Memory B cell (primary cell): ENCODE data around the gene TLK2.
A peak's percentile ranks its signal among the peaks of the same experiment; 100 is the strongest.
"Not testable (repeated sequence)": the region's sequence is repeated elsewhere in the genome, so short reads cannot be mapped to it uniquely, and the experiment has no call there.

Experiments used
- ATAC-seq: fragments of 150-1000 bp; cut with Tn5 transposase; 2 replicates; pipeline ENCODE4 v1.10.0; 2021; ENCODE audit warnings: low read depth, mild to moderate bottlenecking, moderate library complexity
- DNase-seq, 2 donors: peaks; one replicate each; pipeline ENCODE4 v3.0.0; 2022; ENCODE audit warnings: low spot score in 2 of 2
- H3K27ac Mint-ChIP-seq: one replicate; pipeline ENCODE4 v1.8.0; 2022; ENCODE audit warnings: mild to moderate bottlenecking, moderate library complexity, mixed read lengths
- H3K27me3 Mint-ChIP-seq: one replicate; pipeline ENCODE4 v1.8.0; 2022; ENCODE audit warnings: mixed read lengths
- H3K36me3 Mint-ChIP-seq: one replicate; pipeline ENCODE4 v1.8.0; 2022; ENCODE audit warnings: mild to moderate bottlenecking, mixed read lengths
- H3K4me1 Mint-ChIP-seq: one replicate; pipeline ENCODE4 v1.8.0; 2022; ENCODE audit warnings: mixed read lengths
- H3K4me3 Mint-ChIP-seq: one replicate; pipeline ENCODE4 v1.8.0; 2022; ENCODE audit warnings: mild to moderate bottlenecking, moderate library complexity, mixed read lengths
- H3K9me3 Mint-ChIP-seq: one replicate; pipeline ENCODE4 v1.8.0; 2022; ENCODE audit warnings: mixed read lengths

Gene TLK2

DNA sequence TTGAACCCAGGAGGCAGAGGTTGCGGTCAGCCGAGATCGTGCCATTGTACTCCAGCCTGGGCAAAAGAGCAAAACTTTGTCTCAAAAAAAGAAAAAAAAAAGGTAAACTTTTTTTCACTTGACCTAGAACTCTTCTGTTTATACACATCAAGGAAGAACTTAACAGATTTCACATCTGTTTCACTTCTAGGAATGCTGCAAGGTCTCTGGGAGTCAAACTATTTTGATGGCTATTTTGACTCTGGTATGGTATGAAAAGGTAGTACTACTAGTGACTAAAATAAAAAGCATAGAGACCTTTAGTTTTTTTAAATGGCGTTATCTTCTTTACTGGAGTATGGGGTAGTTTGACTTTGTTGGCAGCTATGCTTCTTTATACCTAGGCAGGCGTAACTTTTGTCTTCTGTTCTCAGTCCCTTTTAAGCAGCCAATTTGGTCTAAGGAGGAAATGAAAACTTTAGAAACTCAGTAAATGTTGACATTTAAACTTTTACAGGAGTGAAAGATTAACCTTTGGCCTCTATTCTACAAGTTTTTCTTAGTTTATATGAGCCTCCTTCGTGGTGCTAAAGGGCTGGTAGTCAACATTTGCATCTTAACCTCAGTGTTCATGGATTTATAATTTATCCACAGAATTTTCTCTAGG is 28.7 kb downstream of the TLK2 start:
- not testable (repeated sequence) for H3K9me3 Mint-ChIP-seq, ATAC-seq, H3K27me3 Mint-ChIP-seq, DNase-seq, H3K4me3 Mint-ChIP-seq, H3K36me3 Mint-ChIP-seq
- Mint-ChIP-seq H3K27ac (peak overlapping the region; percentile 65), H3K4me1 (peaks cover 15% of the 10 kb centered on the region)

DNA sequence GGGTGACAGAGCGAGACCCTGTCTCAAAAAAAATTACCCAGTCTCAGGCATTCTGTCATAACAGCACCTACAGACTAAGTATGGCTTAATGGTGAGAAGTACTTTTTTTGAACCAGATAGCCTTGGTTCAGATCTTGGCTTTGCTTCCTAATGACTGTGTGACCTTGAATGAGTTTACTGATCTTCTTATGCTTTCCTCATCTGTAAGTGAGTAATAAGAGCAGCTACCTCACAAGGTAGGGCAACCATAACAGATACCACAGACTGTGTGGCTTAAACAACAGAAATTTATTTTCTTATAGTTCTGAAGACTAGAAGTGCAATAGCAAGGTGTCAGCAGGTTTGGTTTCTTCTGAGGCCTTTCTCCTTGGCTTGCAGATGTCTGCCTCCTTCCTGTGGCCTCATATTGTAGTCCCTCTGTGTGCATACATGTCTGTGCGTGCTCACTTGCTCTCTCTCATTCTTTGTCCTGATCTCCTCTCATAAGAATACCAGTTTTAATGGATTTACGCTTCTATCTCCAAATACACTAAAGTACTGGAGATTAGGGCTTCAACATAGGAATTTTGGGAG is 31.7 kb downstream of the TLK2 start:
- not testable (repeated sequence) for H3K9me3 Mint-ChIP-seq, ATAC-seq, H3K4me3 Mint-ChIP-seq, H3K27me3 Mint-ChIP-seq, DNase-seq
- H3K27ac Mint-ChIP-seq, result peak overlapping the region; percentile 51
- peaks cover 14% of the 10 kb centered on the region for H3K36me3 Mint-ChIP-seq
- peaks cover 15% of the 10 kb centered on the region for H3K4me1 Mint-ChIP-seq

DNA sequence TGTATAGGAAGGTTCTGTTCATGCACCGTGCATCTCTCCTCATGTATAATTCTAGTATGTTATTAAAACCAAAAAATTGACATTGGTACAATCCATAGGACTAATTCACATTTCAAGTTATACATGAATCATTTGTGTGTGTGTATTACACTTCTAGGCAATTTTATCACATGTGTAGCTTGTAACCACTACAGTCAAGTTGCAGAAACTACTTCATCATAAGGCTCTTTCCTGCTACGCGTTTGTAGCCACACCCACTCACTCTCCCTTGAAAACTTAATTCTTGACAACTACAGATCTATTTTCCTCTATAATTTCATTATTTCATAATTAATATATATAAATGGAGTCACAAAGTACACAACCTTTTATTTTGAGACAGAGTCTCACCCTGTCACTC is 32.4 kb downstream of the TLK2 start:
- not testable (repeated sequence) for H3K9me3 Mint-ChIP-seq, H3K27me3 Mint-ChIP-seq, DNase-seq, ATAC-seq, H3K4me3 Mint-ChIP-seq
- Mint-ChIP-seq H3K27ac (peak overlapping the region; percentile 51), H3K36me3 (peaks cover 14% of the 10 kb centered on the region), H3K4me1 (peaks cover 14% of the 10 kb centered on the region)

DNA sequence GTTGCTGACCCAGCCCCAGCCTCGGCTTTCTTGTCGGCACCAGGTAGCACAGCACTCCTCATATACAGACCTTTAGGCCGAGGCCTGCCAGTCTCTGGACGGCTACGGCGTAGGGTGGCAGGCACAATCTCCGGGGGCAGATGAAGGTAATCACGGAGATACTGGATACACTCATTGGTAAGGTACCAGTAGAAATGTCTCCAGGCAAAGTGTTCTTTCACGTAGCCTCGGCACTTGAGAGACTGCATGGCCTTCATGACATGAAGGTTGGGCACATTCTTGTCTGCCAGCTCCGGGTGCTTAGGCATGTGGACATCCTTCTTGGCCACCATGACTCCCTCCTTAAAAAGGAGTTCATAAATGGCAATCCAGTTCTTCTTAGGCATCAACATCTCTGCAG is 37.8 kb downstream of the TLK2 start:
- not testable (repeated sequence) for H3K27me3 Mint-ChIP-seq, DNase-seq, H3K4me3 Mint-ChIP-seq, H3K9me3 Mint-ChIP-seq, H3K4me1 Mint-ChIP-seq, H3K36me3 Mint-ChIP-seq, ATAC-seq, H3K27ac Mint-ChIP-seq

GRCh38 chr17:62521295-62521694 is 42.7 kb downstream of the TLK2 start:
- H3K4me3 Mint-ChIP-seq, DNase-seq, H3K27ac Mint-ChIP-seq, H3K27me3 Mint-ChIP-seq, H3K36me3 Mint-ChIP-seq, H3K9me3 Mint-ChIP-seq, ATAC-seq, H3K4me1 Mint-ChIP-seq: not testable (repeated sequence)

GRCh38 chr17:62524077-62524476 is 45.5 kb downstream of the TLK2 start:
- not testable (repeated sequence) for ATAC-seq, H3K4me1 Mint-ChIP-seq, H3K27me3 Mint-ChIP-seq, H3K9me3 Mint-ChIP-seq, H3K4me3 Mint-ChIP-seq, DNase-seq, H3K27ac Mint-ChIP-seq
- H3K36me3 Mint-ChIP-seq, result peaks cover 11% of the 10 kb centered on the region

DNA sequence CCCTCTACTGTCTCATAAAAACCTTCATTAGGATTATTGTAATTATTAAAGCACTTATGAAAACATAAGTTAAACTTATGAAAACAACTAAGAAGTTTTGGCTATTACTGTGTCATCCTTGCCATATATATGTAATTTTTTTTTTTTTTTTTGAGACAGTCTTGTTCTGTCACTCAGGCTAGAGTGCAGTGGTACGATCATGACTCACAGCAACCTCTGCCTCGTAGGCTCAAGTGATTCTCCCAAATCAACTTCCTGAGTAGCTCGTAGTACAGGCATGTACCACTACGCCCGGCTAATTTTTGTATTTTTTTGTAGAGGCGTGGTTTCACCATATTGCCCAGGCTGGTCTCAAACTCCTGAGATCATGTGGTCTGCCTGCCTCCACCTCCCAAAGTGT is 46.7 kb downstream of the TLK2 start:
- H3K36me3 Mint-ChIP-seq, result peaks cover 12% of the 10 kb centered on the region
- H3K9me3 Mint-ChIP-seq, DNase-seq, ATAC-seq, H3K27me3 Mint-ChIP-seq, H3K27ac Mint-ChIP-seq, H3K4me3 Mint-ChIP-seq, H3K4me1 Mint-ChIP-seq: not testable (repeated sequence)

GRCh38 chr17:62530936-62531335 is 52.3 kb downstream of the TLK2 start:
- H3K4me3 Mint-ChIP-seq, H3K27ac Mint-ChIP-seq, H3K9me3 Mint-ChIP-seq, H3K27me3 Mint-ChIP-seq, DNase-seq, ATAC-seq, H3K4me1 Mint-ChIP-seq: not testable (repeated sequence)
- peaks cover 25% of the 10 kb centered on the region for H3K36me3 Mint-ChIP-seq

- not testable (repeated sequence) for DNase-seq, H3K4me3 Mint-ChIP-seq, ATAC-seq, H3K9me3 Mint-ChIP-seq, H3K27ac Mint-ChIP-seq, H3K27me3 Mint-ChIP-seq
- Mint-ChIP-seq H3K4me1 (peaks cover 10% of the 10 kb centered on the region), H3K36me3 (peaks cover 32% of the 10 kb centered on the region)
Observed at GRCh38 chr17:62536557-62536956, 57.9 kb downstream of the TLK2 start.

DNA sequence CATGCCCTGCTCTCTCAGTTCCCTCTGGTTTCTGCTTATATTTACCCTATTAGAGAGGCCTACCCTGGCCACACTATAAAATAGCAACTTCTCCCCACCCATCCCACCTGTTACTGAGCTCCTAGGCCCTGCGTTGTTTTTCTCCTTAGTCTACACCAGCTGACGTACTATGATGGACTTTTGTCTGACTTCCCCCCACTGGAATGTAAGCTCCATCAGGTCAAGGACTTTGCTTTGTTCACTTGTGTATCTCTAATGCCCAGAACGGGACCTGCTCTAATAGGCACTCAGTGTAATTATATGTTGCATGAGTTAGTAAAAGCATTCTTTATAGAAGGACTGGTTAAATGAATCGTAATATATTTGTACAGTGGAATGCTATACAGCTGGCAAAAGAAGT is 62.4 kb downstream of the TLK2 start:
- peak overlapping the region; percentile 25 for H3K27ac Mint-ChIP-seq
- H3K4me1 Mint-ChIP-seq, result peaks cover 14% of the 10 kb centered on the region
- not testable (repeated sequence) for ATAC-seq, H3K27me3 Mint-ChIP-seq, H3K9me3 Mint-ChIP-seq, H3K4me3 Mint-ChIP-seq, DNase-seq
- peaks cover 44% of the 10 kb centered on the region for H3K36me3 Mint-ChIP-seq

DNA sequence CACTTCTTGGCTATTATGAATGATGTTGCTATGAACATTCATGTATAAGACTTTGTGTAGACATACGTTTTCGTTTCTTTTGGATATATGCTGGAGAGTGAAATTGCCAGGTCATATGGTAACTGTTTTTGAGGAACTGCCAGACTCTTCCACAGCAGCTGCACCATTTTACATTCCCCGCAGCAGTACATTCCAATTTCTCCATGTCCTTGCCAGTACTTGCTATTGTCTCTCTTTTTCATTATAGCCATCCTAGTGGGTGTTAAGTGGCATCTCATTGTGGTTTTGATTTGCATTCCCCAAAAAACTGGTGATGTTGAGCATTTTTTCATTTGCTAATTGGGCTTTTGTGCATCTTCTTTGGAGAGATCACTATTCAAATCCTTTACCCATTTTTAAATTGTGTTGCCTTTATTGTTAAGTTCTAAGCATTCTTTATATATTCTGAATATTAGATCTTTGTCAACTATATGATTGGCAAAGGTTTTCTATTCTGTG is 64.7 kb downstream of the TLK2 start:
- H3K27ac Mint-ChIP-seq, H3K27me3 Mint-ChIP-seq, H3K4me3 Mint-ChIP-seq, H3K9me3 Mint-ChIP-seq, ATAC-seq, DNase-seq: not testable (repeated sequence)
- H3K4me1 Mint-ChIP-seq, result peaks cover 16% of the 10 kb centered on the region
- peaks cover 40% of the 10 kb centered on the region for H3K36me3 Mint-ChIP-seq

DNA sequence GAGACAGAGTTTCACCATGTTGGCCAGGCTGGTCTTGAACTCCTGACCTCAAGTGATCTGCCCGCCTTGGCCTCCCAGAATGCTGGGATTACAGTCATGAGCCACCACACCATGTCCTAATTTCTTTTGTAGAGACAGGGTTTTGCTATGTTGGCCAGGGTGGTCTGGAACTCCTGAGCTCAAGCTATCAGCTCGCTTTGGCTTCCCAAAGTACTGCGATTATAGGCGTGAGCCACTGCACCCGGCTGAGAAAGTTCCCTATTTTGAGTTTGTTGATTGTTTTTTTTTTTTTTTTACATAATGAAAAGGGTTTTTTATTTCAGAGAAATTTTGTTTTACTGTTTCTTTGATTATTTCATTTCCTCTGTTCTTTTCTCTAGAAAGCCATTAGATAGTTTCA is 67.4 kb downstream of the TLK2 start:
- H3K4me1 Mint-ChIP-seq, result not testable (repeated sequence)

DNA sequence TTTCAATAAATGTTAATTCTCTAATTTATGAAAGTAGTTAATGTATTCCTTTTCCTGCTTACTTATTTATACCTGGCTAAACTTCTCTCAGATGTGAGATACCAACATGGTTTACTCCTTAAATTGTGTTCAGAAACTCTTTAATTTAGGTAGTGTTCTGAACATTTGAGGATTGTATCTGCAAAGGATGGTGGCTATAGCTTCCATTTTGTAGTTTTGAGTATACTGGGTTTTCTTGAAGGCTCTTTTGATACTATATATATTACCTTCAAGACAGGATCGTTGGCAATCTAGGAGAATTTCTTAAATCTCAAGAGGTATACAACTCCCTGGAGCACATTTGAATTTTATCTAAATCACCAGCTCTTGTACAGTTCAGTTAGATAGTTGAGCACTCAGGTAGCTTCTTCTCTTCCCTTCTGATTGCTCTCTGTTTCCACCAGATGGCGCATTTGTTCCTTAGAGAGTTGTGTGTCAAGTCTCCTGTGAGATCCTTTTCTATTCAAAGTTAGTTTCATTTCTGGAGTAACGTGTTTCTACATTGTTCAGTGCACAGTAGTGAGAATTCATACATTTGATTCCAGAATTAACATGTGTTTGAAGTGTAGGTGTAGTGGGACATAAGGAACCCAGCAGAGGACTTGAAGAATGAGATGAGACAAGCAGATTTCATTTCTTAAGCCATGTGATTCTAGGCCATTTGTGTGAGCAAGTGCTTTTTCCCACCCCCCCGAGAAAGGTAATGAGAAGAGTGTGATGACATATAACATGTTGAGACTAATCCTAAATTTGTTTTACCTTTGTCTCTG is 74.4 kb downstream of the TLK2 start:
- not testable (repeated sequence) for H3K27me3 Mint-ChIP-seq, H3K9me3 Mint-ChIP-seq, H3K4me1 Mint-ChIP-seq
- DNase-seq, result peak in 1 of 2 donors; percentile 33
- ATAC-seq, result peak; percentile 93
- Mint-ChIP-seq H3K36me3 (peaks cover 10% of the 10 kb centered on the region), H3K27ac (peak overlapping the region; percentile 62), H3K4me3 (peak overlapping the region; percentile 48)

More for the DNA sequence above, 67.4 kb downstream of the TLK2 start:
- not testable (repeated sequence) for H3K4me3 Mint-ChIP-seq, H3K27me3 Mint-ChIP-seq, ATAC-seq, H3K9me3 Mint-ChIP-seq, DNase-seq
- Mint-ChIP-seq H3K36me3 (peaks cover 24% of the 10 kb centered on the region), H3K27ac (peak overlapping the region; percentile 31)

- H3K27ac Mint-ChIP-seq, H3K4me1 Mint-ChIP-seq, H3K4me3 Mint-ChIP-seq, H3K9me3 Mint-ChIP-seq, H3K27me3 Mint-ChIP-seq, ATAC-seq, DNase-seq: not testable (repeated sequence)
- H3K36me3 Mint-ChIP-seq, result peaks cover 19% of the 10 kb centered on the region
Observed at GRCh38 chr17:62557532-62557931, 78.9 kb downstream of the TLK2 start.
